SJCRH30 (cell line): ENCODE data around the gene BRAP. TPM values are rescaled to one million over a fixed set of nuclear protein-coding genes. Genes with fewer than 3 reads are reported as not detected.
"Not testable (repeated sequence)": the region's sequence is repeated elsewhere in the genome, so short reads cannot be mapped to it uniquely, and the experiment has no call there.

Experiments used
- DNase-seq, 2 experiments: peaks; one replicate each; pipeline ENCODE4 v3.0.0-alpha.2; 2015 to 2020
- H3K27ac ChIP-seq: fragments of 250-450 bp; sonication (Bioruptor Pico); 2 replicates; pipeline ENCODE4 v1.5.1; 2020; ENCODE audit warnings: mild to moderate bottlenecking, moderate library complexity
- H3K27me3 ChIP-seq: fragments of 250-450 bp; sonication (Bioruptor Pico); 2 replicates; pipeline ENCODE4 v1.5.1; 2020; ENCODE audit warnings: mild to moderate bottlenecking, moderate library complexity
- H3K36me3 ChIP-seq: fragments of 250-450 bp; sonication (Bioruptor Pico); 2 replicates; pipeline ENCODE4 v1.5.1; 2020; ENCODE audit warnings: mild to moderate bottlenecking, moderate library complexity
- H3K4me1 ChIP-seq: fragments of 250-450 bp; sonication (Bioruptor Pico); 2 replicates; pipeline ENCODE4 v1.5.1; 2020; ENCODE audit warnings: mild to moderate bottlenecking, moderate library complexity
- H3K4me3 ChIP-seq: fragments of 250-450 bp; sonication (Bioruptor Pico); 2 replicates; pipeline ENCODE4 v1.5.1; 2020; ENCODE audit warnings: mild to moderate bottlenecking, moderate library complexity
- H3K9me3 ChIP-seq: fragments of 250-450 bp; sonication (Bioruptor Pico); replicated peaks from 2 replicates; pipeline ENCODE4 v1.5.1; 2020; ENCODE audit warnings: mild to moderate bottlenecking, moderate library complexity
- total RNA-seq: library from RNA; depleted of rRNA; stranded (reverse); fragments of >200 nt; shearing (Covaris generic); gene quantifications from 2 replicates; pipeline ENCODE4 v1.2.3, GENCODE V29; 2014

BRAP gene
- total RNA-seq, 1 experiment from 2014 or later = 20.2 TPM

DNA sequence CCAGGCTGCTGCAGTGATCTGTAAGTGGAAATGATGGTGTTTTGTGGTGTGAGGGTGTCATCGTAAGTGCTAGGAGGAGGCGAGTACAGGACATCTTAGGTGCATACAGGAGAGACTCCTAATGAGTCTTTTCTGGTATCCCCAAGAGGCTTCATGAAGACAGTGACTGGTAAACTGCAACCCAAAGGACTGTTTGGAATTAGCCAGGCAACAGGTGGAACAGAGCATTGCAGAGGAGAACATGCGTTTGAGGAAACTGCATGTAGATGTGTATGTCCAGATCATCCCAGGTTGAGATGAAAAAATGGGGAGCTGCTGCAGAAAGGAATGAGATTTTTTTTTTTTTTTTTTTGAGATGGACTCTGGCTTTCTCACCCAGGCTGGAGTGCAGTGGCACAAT lies 5.5 kb upstream of the BRAP start:
- no peaks in the 10 kb centered on the region for H3K27me3 ChIP-seq
- no peaks in the 10 kb centered on the region for H3K9me3 ChIP-seq
- H3K36me3 ChIP-seq = no peaks in the 10 kb centered on the region; the same call in 1 of the 2 replicates
- no peaks in the 10 kb centered on the region for H3K4me1 ChIP-seq
- no peak overlapping the region for H3K4me3 ChIP-seq
- no peak overlapping the region for H3K27ac ChIP-seq
- no peak for DNase-seq

DNA sequence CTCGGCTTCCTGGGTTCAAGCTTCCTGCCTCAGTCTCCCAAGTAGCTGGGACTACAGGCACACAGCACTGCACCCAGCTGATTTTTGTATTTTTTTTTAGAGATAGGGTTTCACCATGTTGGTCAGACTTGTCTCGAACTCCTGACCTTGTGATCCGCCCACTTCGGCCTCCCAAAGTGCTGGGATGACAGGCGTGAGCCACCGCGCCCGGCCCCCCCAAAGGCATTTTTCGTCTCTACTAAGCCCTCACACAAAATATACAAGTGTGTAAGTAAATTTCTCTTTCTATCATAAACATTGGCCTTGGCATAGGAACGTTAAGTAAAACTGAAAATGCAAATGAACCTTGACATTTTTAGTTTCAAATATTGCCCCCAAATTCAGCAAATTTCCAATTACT lies 2.2 kb upstream of the BRAP start:
- Histone ChIP-seq H3K27ac (no peak overlapping the region), H3K4me1 (no peaks in the 10 kb centered on the region), H3K9me3 (no peaks in the 10 kb centered on the region), H3K36me3 (no peaks in the 10 kb centered on the region), H3K27me3 (no peaks in the 10 kb centered on the region), H3K4me3 (no peak overlapping the region)
- DNase-seq = no peak

DNA sequence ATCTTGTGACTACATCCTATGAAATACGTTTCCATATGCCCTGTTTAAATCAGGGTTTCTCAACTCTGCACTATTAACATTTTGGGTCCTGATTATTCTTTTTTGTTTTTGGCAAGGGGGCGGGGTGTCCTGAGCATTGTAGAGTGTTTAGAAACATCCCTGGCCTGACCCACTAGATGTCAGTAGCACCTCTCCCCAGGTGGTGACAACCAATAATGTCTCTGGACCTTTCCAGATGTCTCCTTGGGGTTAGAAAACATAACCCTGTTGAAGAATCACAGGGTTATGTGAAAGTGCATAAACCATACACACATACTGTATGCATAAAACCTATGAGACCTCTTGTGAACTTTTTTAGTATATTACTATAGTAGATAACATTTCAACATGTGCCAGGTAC lies 1.5 kb upstream of the BRAP start:
- DNase-seq = no peak
- no peaks in the 10 kb centered on the region for H3K36me3 ChIP-seq
- H3K27me3 ChIP-seq = no peaks in the 10 kb centered on the region
- no peak overlapping the region for H3K4me3 ChIP-seq
- H3K4me1 ChIP-seq = no peaks in the 10 kb centered on the region
- no peaks in the 10 kb centered on the region for H3K9me3 ChIP-seq
- no peak overlapping the region for H3K27ac ChIP-seq

DNA sequence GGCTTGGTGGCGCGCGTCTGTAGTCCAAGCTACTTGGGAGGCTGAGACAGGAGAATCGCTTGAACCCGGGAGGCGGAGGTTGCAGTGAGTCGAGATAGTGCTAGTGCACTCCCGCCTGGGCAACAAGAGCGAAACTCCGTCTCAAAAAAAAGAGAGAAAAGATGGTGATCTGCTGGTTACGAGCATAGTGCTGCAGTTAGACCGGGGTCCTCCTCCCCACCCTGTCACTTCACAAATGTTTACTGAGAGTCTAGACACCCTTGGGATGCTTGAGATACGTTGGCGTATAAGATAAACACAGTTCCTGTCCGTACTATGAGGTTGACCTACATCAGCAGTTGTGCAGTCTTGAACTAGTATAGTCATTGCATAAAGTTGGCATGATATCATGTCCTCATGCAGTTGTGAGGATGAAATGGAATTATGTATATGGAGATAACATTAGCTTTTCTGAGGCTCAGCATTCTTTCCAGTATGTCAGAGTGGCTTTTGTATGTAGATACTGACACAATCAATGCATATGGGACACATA lies 884 bp upstream of the BRAP start:
- no peak for DNase-seq
- Histone ChIP-seq H3K36me3 (peaks cover 4% of the 10 kb centered on the region; the same call in 1 of the 2 replicates), H3K4me3 (peak overlapping the region; percentile 78), H3K27me3 (no peaks in the 10 kb centered on the region), H3K4me1 (no peaks in the 10 kb centered on the region), H3K27ac (no peak overlapping the region; the same call in 1 of the 2 replicates), H3K9me3 (no peaks in the 10 kb centered on the region)

DNA sequence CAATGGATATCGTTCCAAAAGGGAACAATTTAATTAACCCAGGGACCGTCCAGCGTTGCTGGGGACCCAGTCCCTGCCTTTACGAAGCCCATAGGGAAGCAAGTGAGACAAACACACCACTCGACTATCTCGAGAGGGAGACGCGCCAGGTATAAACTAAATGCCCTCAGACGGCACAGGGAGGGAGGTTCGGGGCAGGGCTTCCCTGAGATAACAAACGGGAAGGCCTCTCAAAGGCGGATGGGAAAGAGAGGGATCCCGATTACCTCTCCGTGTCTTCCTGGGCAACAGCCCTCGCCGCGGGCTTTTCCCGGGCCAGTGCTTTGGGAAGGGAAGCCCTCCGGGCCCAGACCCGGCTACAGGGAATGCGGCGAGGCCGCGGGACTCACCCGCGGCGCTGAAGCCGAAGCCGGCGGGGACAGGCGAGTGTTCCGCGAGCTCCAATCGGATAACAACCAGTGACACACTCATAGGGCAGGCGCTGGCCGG lies 390 bp downstream of the BRAP start:
- peak overlapping the region; percentile 78 for H3K4me3 ChIP-seq
- H3K27me3 ChIP-seq = no peaks in the 10 kb centered on the region
- no peak for DNase-seq
- peaks cover 13% of the 10 kb centered on the region for H3K36me3 ChIP-seq
- no peaks in the 10 kb centered on the region for H3K4me1 ChIP-seq
- H3K27ac ChIP-seq = peak overlapping the region; percentile 57
- H3K9me3 ChIP-seq = no peaks in the 10 kb centered on the region

DNA sequence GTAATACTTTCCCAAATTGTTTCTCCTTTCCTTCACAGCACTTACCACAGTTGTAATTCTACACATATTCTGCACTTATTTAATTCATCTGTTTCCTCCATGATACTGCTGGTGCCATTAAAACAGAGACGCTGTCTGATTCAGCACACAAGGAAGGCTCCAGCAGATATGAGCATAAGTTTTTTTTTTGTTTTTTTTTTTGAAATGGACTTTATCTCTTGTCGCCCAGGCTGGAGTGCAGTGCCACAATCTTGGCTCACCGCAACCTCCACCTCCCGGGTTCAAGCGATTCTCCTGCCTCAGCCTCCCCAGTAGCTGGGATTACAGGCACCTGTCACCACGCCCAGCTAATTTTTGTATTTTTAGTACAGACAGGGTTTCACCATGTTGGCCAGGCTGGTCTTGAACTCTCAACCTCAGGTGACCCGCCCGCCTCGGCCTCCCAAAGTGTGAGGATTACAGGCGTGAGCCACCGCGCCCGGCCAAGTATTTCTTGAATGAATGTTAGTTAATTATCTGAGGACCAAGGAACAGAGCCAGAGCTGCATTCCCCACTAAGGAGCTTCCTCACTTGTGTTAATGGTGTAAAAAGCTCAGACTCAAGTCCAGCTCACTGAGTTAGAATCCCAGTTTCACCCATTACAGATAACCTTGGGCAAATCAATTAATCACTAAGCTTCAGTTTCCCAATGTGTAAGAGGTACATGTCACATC lies 1.1 kb downstream of the BRAP start:
- H3K9me3 ChIP-seq, H3K27me3 ChIP-seq, DNase-seq, H3K27ac ChIP-seq, H3K4me1 ChIP-seq: not testable (repeated sequence)
- H3K36me3 ChIP-seq = peaks cover 13% of the 10 kb centered on the region
- peak overlapping the region; percentile 78 for H3K4me3 ChIP-seq

DNA sequence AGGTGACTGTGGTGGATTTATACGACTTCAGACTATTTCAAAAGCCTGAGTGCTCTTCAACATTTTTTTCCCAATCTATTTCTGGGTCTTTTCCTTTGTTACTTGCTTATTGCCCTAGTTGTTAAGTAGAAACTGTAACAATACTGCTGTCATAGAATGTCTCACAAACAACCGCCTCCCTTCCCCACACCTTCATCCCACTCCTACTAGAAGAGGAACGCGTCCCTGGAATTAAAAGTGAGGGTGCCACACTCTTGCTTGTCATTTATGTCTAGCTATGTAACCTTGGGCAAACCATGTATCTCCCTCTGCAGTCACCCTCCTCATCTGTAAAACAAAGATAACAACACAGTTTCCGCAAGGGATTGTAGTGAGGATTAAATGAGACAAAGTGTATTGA lies 8.6 kb downstream of the BRAP start:
- no peaks in the 10 kb centered on the region for H3K27me3 ChIP-seq

DNA sequence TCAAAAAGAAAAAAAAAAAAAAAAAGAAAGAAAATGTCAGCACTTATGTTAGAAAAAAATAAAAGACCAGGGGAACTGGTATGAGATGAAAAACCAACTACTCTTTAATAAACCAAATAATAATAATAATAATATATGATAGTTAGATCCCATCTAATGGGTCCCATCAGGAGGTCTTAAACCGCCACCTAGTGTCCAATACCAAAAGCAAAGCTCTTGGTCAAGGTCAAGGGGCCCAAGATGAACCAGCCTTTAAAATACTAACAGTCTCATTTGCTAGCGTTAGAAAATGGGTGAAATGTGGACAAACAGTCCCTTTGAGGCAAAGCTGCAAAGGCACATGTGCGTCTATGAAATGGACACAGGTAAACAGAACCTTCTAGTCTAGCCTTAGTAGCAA lies 12.3 kb downstream of the BRAP start:
- no peaks in the 10 kb centered on the region for H3K9me3 ChIP-seq
- peak; percentile 11 to 45 for DNase-seq
- peaks cover 23% of the 10 kb centered on the region for H3K36me3 ChIP-seq

More for the DNA sequence above, 8.6 kb downstream of the BRAP start:
- H3K4me1 ChIP-seq = no peaks in the 10 kb centered on the region
- H3K9me3 ChIP-seq = no peaks in the 10 kb centered on the region
- no peak overlapping the region for H3K27ac ChIP-seq
- H3K36me3 ChIP-seq = peaks cover 39% of the 10 kb centered on the region
- H3K4me3 ChIP-seq = no peak overlapping the region
- DNase-seq = no peak

DNA sequence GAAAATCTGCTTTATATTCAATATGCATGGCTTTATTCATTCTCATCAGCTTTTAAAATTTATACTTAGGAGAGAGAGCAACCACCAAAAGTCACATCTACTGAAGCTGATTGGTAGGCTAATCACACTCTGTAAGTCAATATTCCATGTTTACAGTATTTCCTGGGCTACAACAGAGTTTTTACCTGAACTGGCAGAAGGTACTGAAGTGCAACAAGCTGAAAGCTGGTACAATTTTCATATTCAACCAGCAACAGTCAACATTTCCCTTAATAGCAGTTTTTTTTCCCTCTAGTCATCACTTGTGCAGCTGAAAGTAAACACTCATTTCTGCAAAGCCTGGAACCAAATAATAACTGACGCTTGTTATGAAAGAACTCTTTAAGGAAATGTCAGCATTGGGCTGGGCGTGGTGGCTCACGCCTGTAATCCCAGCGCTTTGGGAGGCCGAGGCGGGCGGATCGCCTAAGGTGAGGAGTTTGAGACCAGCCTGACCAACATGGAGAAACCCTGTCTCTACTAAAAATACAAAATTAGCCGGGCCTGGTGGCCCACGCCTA lies 12.9 kb downstream of the BRAP start:
- no peak overlapping the region for H3K4me3 ChIP-seq
- H3K27ac ChIP-seq = no peak overlapping the region
- DNase-seq = no peak
- H3K36me3 ChIP-seq = peaks cover 23% of the 10 kb centered on the region
- H3K27me3 ChIP-seq = no peaks in the 10 kb centered on the region
- no peaks in the 10 kb centered on the region for H3K9me3 ChIP-seq
- H3K4me1 ChIP-seq = no peaks in the 10 kb centered on the region

More for the DNA sequence above, 12.3 kb downstream of the BRAP start:
- Histone ChIP-seq H3K27me3 (no peaks in the 10 kb centered on the region), H3K27ac (no peak overlapping the region), H3K4me1 (no peaks in the 10 kb centered on the region), H3K4me3 (no peak overlapping the region)

DNA sequence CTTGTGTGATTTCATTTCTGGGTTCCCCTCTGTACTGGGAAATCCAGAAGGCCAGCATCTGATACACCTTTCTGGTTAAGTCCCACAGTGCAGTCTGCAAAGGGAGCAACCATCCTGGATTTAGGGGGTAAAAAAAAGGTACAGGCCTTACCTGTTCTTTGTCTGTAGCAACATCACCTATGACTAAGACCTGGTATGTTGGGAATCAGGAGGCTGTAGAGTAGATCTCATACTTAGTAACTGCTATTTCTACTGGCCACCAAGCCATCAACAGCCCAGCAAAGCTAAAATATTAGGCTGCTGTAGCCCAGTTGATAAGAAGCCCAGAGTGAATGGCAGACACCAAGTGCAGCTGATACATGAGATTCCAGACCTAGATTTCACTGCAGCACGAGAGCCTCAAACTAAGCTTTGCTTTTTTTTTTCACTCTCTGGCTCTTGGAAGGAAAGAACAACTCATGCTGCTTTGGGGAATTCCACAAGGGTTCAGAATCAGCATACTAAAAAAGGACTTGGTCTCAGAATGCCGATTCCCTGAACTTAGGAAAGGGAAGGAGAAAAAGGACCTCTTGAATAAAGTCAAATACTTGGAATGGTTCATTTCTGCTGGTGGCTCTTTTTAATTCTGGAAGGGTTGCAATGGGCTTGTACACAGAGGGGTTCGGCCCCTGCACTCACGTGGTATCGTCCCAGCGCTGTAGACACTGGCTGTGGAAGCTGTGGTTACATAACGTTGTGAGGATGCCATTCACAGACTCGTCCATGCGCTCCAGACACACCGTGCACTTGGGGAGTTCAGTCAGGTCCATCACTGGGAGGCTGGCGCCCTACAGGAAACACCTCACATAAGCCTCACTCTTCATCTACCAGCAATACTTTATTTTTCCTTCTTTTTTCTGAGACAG lies 20.5 kb downstream of the BRAP start:
- no peak overlapping the region for H3K27ac ChIP-seq
- peaks cover 22% of the 10 kb centered on the region for H3K36me3 ChIP-seq
- H3K27me3 ChIP-seq = no peaks in the 10 kb centered on the region
- no peak overlapping the region for H3K4me3 ChIP-seq
- no peaks in the 10 kb centered on the region for H3K9me3 ChIP-seq
- H3K4me1 ChIP-seq = no peaks in the 10 kb centered on the region
- DNase-seq = no peak

DNA sequence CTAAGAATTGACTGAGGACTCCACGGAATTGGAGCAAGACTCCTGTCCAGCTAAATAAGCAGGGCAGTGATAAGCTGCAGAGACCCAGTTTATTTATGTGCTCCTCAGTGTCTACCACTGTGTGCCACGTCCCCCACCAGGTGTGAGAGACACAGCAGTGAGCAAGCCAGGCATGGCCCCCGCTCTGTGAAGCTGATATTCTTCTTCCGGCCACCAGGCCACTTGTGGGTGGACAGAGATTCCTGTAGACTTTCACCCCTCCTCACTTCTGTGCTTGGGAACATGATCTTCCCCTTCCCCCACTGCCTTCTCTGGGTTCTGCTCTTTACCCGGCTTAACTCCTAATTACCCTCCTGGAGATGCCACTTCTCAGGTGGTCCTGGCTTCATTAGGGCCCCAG lies 21.3 kb downstream of the BRAP start:
- Histone ChIP-seq H3K4me1 (no peaks in the 10 kb centered on the region), H3K36me3 (peaks cover 26% of the 10 kb centered on the region), H3K9me3 (no peaks in the 10 kb centered on the region), H3K4me3 (no peak overlapping the region), H3K27me3 (no peaks in the 10 kb centered on the region), H3K27ac (no peak overlapping the region)
- DNase-seq = no peak

DNA sequence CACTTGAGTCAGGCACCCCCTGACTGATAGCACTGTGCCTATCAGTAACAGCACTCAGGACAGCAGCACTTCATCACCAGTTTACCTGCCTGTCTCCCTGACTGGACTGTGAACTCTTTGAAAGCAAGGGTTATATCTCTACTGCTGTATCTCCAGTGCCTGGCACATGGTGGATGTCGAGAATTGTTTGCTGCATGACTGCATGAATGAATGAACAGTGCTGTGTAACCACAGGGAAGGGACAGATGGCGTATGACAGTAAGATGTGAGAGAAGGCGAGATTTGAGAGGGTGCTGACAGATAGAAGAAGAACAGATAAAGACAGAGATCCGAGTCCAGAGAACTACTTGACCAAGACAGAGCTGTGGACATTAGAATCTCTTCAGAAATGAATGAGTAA lies 29.7 kb downstream of the BRAP start:
- no peaks in the 10 kb centered on the region for H3K4me1 ChIP-seq
- no peak overlapping the region for H3K4me3 ChIP-seq
- peaks cover 50% of the 10 kb centered on the region for H3K36me3 ChIP-seq
- H3K27me3 ChIP-seq = no peaks in the 10 kb centered on the region
- no peaks in the 10 kb centered on the region for H3K9me3 ChIP-seq
- H3K27ac ChIP-seq = no peak overlapping the region
- no peak for DNase-seq

DNA sequence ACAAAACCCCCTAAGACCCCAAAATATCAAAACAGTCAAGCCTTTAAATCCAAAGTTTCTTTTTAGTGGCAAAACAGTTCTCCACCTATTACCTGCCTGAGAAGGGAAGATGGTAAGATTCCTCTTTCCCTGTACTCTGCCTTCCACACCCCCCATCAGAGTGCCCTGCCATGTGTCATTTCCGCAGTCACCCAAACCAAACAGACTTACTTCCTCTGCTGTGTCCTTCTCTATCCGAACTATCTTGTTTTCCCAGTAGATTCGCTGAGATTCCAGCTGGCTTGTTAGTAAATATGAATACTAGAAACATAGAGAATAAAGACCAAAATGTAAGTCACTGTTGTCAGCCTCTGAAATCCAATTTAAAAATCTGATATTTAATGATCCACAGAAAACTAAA lies 30.4 kb downstream of the BRAP start:
- H3K4me1 ChIP-seq = no peaks in the 10 kb centered on the region
- no peak overlapping the region for H3K4me3 ChIP-seq
- no peaks in the 10 kb centered on the region for H3K27me3 ChIP-seq
- DNase-seq = no peak
- H3K9me3 ChIP-seq = no peaks in the 10 kb centered on the region
- no peak overlapping the region for H3K27ac ChIP-seq
- H3K36me3 ChIP-seq = peaks cover 48% of the 10 kb centered on the region

DNA sequence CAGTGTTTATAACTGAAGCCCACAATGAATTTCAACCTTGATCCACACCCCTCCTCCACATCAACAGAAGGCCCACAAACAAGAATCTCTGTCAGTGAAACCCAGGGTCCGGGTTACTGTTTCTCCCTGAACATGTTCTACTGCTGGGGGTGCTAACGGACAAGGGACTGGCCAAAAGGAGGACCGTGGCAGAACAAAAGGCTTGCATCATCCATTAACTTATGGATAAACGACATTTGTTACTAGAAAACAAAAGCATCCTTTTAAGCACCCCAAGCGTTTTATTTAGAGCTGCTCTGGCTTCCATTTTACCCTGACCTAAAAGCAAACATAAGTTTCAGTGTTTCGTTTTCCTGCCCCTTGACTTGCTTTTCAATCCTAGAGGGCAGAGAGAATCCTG lies 32.2 kb downstream of the BRAP start:
- no peaks in the 10 kb centered on the region for H3K27me3 ChIP-seq
- H3K9me3 ChIP-seq = no peaks in the 10 kb centered on the region
- no peak overlapping the region for H3K27ac ChIP-seq
- H3K4me1 ChIP-seq = no peaks in the 10 kb centered on the region
- no peak for DNase-seq
- no peak overlapping the region for H3K4me3 ChIP-seq
- peaks cover 42% of the 10 kb centered on the region for H3K36me3 ChIP-seq

DNA sequence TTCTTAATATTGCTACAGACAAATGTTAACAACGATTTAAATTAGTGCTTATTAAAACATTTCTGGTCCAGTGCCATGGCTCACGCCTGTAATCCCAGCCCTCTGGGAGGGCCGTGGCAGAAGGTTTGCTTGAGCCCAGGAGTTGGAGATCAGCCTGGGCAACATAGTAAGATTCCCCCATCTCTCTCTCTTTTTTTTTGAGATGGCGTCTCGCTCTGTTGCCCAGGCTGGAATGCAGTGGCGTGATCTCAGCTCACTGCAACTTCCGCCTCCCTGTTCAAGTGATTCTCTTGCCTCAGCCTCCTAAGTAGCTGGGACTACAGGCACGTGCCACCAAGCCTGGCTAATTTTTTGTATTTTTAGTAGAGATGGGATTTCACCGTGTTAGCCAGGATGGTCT lies 33.2 kb downstream of the BRAP start:
- not testable (repeated sequence) for H3K4me1 ChIP-seq, H3K27me3 ChIP-seq, H3K4me3 ChIP-seq, H3K9me3 ChIP-seq, H3K27ac ChIP-seq, DNase-seq
- peaks cover 34% of the 10 kb centered on the region for H3K36me3 ChIP-seq
